HG03025 (cell line): ENCODE results near the gene MACF1.
"Not testable (repeated sequence)": the region's sequence is repeated elsewhere in the genome, so short reads cannot be mapped to it uniquely, and the experiment has no call there.

Experiments
- ATAC-seq: cut with Tn5 transposase; IDR thresholded peaks from one replicate; pipeline ENCODE4 v1.9.1; 2021; ENCODE audit warnings: mild to moderate bottlenecking, moderate library complexity; ENCODE audit not compliant: unreplicated experiment, low FRiP score

MACF1 gene

GRCh38 chr1:39483276-39483675 is 278.8 kb downstream of the MACF1 start:
- no peak for ATAC-seq

GRCh38 chr1:39484564-39484963 is 280.1 kb downstream of the MACF1 start:
- ATAC-seq, result no peak

DNA sequence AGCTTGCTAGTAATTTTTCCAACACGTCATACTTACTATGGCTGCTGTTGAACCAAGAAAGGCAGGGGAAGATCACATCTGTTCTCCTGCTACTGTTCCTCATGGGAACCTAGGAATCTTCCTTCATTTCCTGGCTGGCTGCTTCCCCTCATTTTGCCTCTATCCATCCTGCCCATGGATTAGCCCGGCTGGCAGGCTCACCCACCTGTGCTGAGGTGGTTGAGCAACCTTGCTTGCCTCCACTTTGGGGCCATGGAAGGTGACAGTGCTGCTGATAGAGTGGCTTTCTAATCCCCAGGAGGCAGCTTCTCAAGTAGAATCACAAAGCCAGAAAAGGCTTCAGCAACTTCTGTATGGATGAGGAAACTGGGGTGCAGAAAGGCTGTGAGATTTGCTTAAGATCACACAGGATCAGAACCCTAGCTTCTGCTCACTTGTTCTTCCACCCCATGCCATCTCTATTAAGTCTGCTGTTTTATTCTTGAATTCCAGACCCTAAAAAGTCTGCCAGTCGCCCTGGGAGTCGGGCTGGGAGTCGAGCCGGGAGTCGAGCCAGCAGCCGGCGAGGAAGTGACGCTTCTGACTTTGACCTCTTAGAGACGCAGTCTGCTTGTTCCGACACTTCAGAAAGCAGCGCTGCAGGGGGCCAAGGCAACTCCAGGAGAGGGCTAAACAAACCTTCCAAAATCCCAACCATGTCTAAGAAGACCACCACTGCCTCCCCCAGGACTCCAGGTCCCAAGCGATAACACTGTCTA is 280.7 kb downstream of the MACF1 start:
- no peak for ATAC-seq

- ATAC-seq, result no peak
Observed at GRCh38 chr1:39488012-39488545, 283.6 kb downstream of the MACF1 start.

- ATAC-seq, result no peak
Observed at GRCh38 chr1:39488793-39489566, 284.5 kb downstream of the MACF1 start.

GRCh38 chr1:39489567-39490239 is 285.2 kb downstream of the MACF1 start:
- no peak for ATAC-seq

GRCh38 chr1:39490596-39491145 is 286.2 kb downstream of the MACF1 start:
- peak; percentile 18 for ATAC-seq

GRCh38 chr1:39491146-39491921 is 286.8 kb downstream of the MACF1 start, which contains the start of gene BMP8A:
TSS of gene BMP8A (plus strand) at chr1:39491636. CDS start at chr1:39491992, 356 bp downstream.
- ATAC-seq, result peak; percentile 43

- not testable (repeated sequence) for ATAC-seq
Observed at GRCh38 chr1:39492118-39493042, 287.9 kb downstream of the MACF1 start.

- ATAC-seq, result not testable (repeated sequence)
Observed at GRCh38 chr1:39493043-39493810, 288.7 kb downstream of the MACF1 start.

DNA sequence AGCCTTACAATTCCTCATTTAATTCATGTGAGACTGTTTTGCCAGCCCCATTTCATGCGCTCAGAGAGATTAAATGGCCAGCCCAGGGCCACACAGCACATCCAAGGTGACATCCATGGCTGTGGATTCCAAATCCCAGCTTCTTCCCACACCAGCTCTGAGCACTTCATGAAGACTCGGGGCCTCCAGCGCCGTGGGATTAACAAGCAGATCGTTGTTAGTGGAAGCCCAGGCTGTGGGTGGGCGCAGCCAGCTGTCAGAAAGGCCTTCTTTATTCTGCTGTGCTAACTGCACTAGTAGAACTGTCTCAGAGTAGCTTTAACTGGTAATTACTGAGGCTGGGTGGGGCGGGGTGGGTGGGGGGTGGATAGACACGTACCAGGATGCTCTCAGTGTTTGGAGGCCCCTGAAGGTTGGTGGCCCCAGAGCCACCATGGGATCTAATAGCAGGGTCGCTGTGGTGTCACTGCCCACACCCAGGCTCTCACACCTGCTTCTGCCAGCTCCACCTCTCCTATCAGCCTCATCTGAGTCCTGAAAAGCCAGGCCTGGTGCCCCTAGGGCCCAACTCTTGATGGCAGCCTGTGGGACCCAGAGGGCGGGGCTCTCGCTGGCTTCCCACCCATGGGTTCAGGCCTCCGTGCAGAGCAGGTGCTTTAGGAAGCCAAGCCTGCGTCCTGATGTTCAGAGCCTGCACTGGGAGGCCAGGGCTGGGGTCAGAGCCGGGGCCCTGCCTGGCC is 290.3 kb downstream of the MACF1 start:
- no peak for ATAC-seq

DNA sequence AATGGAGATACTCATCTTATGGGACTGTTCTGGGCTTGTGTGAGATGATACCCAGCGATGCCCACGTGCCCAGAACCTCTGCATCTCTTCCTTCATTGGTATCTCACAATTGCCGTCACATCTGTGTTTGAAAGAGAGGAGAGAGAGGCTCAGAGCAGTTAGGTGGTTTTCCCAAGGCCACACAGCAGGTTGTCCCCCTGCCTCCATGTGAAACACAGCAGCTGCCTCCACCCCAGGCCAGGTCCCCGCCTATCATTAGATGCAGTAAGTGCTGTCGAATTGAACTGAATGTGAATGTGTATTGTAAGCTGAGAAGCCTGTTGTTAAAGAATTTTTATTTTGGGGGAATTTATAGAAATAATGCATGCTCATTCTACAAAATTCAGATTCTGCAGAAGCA is 292.0 kb downstream of the MACF1 start:
- ATAC-seq, result not testable (repeated sequence)

DNA sequence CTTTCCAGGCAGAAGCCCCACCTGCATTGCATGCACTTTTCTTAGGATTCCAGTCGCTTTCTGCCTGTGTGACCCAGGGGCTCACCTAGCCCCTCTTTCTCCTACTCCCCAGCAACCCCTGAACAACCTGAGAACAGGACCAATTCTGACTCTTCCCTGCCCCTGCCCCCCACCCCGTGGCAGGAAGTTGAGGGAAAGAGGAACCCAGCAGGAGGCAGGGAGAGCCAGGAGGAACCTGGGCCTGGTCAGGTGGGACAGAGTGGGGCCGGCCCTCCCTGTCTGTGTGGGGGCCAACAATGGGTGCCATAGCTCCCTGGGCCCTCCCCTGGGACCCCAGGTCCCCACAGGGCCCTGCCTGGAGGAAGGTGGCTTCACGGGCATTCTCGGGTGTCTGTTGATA is 293.1 kb downstream of the MACF1 start:
- no peak for ATAC-seq

- not testable (repeated sequence) for ATAC-seq
Observed at GRCh38 chr1:39498096-39498710, 293.7 kb downstream of the MACF1 start.

- ATAC-seq, result not testable (repeated sequence)
Observed at GRCh38 chr1:39498821-39499220, 294.3 kb downstream of the MACF1 start.

DNA sequence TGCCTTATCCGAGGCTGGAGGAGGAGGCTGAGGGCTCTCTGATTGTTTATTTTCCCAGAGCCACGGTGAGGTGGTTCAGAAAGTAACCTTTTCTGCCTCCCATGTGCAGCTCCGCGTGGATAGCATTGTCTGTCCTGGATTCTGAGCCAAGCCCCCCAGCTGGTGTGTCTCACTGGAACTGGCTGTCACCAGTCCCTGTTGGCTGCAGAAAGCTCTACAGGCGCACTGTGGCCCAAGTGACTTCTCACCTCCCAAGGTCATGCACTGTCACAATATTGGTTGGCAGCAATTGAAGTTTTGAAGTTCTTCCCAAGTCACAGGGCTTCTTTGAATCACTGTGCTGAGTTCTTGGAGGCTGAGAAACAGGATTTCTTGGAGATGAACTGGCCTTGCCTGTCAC is 295.2 kb downstream of the MACF1 start:
- no peak for ATAC-seq

DNA sequence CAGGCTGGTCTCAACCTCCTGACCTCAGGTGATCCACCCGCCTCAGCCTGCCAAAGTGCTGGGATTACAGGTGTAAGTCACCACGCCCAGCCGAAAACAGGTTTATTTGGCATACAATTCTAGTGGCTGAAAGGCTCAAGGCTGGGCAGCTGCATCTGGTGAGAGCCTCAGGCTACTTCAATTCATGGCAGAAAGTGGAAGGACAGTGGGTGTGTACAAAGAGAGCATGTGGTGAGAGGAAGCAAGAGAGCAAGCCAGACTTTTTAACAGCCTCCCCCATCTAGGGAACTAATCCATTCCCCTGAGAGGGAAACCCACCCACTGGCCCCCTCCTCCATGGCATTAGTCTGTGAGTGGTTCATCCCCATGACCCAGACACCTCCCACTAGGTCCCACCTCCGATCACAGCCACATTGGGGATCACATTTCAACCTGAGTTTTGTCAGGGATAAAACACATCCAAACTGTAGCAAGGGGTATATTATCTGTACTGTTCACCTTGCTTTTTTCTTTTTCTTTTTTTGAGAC is 296.4 kb downstream of the MACF1 start:
- no peak for ATAC-seq
